LoVo (cell line): ENCODE measurements around the gene PARP6.

Experiments
- DNase-seq: peaks from one replicate; pipeline ENCODE4 v3.0.0-alpha.2; 2016; ENCODE audit warnings: low spot score

The PARP6 gene, protein sequence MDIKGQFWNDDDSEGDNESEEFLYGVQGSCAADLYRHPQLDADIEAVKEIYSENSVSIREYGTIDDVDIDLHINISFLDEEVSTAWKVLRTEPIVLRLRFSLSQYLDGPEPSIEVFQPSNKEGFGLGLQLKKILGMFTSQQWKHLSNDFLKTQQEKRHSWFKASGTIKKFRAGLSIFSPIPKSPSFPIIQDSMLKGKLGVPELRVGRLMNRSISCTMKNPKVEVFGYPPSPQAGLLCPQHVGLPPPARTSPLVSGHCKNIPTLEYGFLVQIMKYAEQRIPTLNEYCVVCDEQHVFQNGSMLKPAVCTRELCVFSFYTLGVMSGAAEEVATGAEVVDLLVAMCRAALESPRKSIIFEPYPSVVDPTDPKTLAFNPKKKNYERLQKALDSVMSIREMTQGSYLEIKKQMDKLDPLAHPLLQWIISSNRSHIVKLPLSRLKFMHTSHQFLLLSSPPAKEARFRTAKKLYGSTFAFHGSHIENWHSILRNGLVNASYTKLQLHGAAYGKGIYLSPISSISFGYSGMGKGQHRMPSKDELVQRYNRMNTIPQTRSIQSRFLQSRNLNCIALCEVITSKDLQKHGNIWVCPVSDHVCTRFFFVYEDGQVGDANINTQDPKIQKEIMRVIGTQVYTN

GRCh38 chr15:72272213-72272996 lies at the start of gene PARP6:
Gene PARP6 (minus strand): TSS chr15:72272554. CDS start chr15:72267477, 5,077 bp downstream.
- peak; percentile 99 for DNase-seq

- DNase-seq = peak; percentile 74
Measured at GRCh38 chr15:72319985-72320671, 47.8 kb upstream of the PARP6 start, which contains the start of gene CELF6. Gene CELF6 (minus strand): TSS chr15:72320157. CDS start chr15:72319874, 283 bp downstream.

DNA sequence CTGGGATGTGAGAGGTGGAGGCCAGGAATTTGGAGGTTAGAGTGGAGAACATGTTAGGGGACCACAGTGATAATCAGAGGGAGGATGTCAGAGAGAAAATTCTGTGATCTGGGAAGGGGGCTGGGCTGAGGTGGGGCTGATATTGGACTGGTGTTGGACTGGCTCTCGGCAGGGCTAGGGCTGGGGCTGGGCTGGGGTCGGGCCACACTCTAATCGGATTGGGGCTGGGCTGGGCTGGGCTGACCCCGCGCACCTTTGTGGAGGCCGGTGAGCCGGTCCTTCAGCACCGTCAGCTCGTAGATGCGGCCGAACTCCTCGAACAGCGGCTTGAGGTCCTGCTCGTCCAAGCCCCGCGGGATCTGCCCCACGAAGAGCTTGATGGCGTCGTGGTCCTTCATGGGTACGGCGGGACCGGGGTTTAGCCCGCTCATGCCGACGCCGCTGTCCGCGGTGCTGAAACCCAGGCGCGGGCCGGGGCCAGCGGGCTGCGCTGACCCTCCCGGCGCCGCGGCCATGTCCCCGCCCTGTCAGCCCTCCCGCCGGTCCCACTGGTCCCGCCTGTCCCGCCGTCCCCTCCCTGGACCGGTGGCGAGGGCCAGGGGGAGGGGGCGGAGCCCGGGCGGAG lies 47.1 kb upstream of the PARP6 start:
- peak; percentile 68 for DNase-seq

DNA sequence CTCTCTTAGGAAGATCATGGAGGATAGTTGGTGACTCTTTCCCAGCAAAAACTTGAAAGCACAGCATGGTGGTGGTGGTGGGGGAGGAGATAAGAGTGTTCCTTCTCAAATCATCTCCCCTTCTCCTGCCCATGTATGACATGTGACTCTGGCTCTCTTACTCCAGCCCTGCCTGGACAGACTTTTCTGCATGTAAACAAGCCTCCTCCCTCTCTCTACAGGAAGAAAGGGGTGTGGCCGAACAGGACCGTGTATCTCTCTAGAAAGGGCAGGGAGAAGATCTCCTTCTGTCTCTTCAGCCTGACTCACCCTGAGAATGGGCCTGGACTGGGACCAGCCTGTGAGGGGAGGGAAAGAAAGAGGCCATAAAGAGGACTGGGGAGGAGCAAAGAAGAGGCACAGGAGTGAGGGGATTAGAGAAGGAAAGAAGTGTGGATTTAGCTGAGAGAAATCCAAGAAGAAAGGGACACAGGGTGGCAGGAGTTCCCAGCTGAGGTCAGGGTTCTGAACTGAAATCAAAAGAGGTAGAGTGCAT lies 46.1 kb upstream of the PARP6 start:
- no peak for DNase-seq

DNA sequence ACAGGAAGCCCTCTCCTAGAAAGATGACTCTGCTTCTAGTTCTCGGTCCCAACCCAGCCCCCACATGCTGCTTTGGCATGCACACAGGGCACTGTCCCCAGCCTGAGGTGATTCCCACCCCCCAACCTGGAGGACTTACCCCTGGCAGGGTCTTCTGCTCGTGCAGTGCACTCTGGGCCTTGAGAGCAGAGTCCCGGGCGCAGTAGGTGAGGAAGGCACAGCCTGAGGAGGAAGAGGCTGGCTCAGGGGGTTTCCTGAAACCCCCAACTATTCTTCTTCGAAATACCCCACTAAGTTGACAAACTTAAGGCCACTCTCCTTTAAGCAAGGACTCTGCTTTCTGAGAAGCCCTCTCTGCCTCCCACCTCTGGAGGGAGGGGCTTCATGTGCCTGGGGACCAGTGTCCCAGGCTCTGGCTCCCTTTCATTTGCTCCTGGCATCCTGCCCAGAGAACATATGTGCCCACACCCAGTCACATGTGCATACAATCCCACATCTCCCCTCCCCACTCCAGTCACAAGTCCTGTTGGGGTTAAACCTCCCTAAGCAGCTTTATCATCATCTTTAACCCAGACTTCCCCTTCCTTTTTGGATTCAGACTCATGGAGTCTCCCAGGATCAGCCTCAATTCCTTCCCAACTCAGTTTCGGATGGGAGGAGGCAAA lies 43.5 kb upstream of the PARP6 start:
- no peak for DNase-seq

DNA sequence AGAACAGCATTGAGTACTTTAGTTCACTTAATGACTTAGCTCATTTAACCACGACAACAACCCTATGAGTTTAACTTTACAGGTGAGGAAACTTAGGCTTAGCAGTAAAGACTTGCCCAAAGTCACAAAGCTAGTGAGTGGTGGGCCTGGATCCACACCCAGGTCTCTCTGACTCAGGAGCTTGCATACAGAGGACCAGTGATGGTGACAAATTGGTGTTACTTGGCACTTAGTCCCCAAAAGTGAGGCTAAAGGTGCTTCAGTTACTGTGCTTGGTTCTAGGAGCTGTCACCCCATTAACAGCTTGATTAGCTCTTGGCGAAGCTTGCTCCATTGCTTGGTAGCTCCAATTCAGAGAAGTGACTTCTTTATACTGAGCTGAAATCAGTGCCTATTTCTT lies 41.5 kb upstream of the PARP6 start:
- DNase-seq = no peak

GRCh38 chr15:72313448-72313840 lies 41.1 kb upstream of the PARP6 start:
- no peak for DNase-seq

GRCh38 chr15:72312605-72313447 lies 40.5 kb upstream of the PARP6 start:
- DNase-seq = peak; percentile 65

GRCh38 chr15:72307026-72307425 lies 34.7 kb upstream of the PARP6 start:
- DNase-seq = no peak

DNA sequence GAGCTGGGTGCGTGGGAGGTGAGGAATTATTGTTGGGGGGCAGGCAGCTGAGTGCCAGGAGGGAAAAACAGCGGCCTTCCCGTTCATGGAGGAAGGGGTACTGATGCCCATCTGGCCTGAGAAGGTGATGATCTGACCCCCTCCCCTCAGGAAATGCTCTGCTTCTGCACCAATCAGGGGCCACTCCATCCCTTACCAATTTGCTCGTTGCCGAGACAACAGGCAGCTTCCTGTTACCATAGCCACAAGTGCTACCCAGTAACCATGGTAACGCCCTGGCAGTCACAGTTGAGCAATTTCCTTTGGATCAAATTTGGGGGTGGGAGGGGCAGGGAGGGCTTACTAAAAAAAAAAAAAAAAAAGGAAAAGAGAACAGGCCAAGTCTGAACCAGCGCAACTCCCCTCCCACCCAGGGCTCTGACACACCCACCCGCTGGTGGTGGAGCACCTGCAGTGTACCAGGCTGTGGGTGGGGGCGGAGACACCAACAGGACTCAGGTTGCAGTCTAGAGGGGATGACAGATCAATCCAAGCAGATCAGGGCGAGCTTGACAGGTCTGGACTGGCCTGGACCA lies 33.9 kb upstream of the PARP6 start:
- DNase-seq = no peak

DNA sequence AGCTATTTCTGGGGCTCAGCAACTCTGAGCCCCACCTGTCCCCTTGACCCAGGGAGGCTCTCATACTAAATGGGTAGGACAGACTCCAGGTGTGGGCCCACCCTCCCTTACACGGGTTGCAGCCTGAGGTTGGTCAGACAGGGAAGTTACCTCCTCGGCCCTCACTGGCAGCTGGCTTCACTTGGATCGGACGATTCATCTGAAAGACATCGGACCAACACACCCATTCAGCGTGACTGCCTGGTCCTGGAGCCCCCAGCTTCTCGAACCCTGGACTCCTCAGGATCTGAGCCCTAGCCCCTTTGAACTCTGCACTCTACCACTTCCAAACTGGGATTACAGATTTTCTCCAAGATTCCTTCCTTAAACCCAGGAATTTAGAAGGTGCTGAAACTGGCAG lies 32.2 kb upstream of the PARP6 start:
- DNase-seq = no peak

DNA sequence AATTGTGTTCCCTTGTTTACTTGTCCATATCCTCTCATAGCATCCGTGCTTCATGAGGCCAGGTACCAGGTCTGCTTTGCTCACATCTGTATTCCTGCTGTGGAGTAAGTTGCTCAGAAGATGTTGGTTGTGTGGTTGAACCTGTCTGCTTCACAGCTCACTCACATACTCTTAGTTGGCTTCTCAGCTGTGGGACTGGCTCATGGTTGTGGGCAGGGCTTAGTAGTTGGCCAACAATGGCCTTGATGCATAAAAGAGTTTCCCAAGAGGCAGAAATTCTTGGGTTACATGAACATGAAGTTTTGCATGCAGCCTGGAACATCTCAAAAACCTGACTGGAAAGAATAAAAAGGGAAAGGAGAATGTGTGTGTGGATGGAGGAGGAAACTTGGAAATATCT lies 30.6 kb upstream of the PARP6 start:
- DNase-seq = no peak

GRCh38 chr15:72289597-72290325 lies 17.4 kb upstream of the PARP6 start:
- DNase-seq = no peak

DNA sequence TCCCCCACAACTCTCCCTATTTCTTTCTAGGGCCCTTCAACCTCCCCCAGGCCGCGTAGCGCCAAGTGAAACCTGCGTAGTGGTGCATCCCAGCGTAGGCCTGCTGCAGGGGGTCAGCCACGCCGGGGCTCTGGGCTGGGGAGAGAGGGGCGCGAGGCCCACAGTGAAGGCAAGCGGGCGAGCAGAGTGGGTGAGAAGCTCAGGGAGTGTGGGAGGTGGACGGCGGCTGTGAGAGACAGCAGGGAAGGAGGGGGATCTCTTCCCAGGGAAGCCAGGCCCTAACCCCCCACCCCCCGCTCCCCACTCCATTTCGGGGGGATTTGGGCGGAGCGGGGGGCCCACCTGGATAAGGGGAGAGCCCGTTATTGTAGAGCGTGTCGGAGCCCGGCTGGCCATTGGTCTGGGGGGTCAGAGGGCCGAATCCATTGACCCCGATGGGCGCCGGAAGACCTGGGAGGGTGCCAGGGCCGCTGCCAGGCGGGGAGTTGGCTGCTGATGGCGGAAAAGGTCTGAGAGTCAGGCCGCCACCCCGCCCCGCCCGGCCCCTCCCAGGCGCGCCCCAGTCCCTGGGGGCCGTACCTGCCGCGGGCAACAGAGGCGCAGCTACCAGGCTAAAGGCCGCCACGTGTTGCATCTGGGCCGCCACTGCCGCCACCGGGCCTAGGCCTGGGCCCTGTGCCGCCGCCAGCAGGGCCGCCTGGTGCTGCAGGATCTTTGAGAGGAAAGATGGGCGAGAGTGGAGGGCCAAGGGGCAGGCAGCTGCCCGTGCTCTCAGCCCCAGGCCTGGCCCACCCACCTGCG lies 16.6 kb upstream of the PARP6 start:
- no peak for DNase-seq

- DNase-seq = peak; percentile 26
Measured at GRCh38 chr15:72285927-72286516, 13.7 kb upstream of the PARP6 start.

DNA sequence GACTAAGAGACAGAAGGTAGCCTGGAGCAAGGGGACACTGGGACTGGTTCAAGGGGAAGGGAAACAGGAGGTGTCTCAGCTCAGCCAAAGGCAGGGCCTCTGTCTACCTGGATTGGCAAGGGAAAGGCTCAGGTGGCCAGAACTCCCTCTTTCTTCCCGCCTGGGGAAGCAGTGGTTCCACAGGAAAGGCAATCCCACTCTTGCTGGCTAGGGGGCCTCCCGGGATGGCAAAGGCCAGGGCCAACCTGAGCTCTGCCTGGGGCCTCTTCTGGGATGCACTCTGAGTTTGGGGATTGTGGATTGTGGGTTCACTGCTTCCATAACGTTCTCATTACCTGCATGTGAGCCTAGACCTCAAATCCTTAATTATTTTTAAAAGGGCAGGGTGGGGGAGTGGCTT lies 13.0 kb upstream of the PARP6 start:
- no peak for DNase-seq

DNA sequence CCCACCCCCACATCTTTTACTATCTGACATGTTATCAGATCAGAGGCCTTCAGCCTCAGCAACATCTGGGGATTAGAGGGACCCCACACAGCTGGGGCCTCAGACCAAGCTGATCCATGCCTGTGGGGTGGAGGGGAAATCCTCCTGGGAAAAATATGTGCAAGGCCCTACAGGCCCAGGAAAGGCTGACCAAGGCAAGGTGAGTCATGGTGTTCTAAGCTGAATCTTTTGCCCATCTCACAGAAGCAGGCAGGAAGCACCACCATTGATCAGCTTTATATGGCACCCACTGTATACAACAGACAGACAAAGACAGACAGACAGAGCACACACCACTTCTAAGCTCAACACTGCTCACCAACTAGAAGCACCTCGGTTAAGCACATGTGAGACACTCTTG lies 12.4 kb upstream of the PARP6 start:
- DNase-seq = no peak

GRCh38 chr15:72281713-72282112 lies 9.4 kb upstream of the PARP6 start:
- DNase-seq = no peak
